ENCODE data around the gene OVCA2.

OVCA2 gene

GRCh38 chr17:2034806-2035540, 6.8 kb upstream of the OVCA2 start:
- no peak for DNase-seq (ENCODE audit: low read depth)

- no peak for DNase-seq (ENCODE audit: low read depth)
Measured at GRCh38 chr17:2035541-2036488, 6.0 kb upstream of the OVCA2 start.

- DNase-seq (ENCODE audit: low read depth), result no peak
Measured at GRCh38 chr17:2037155-2037554, 4.7 kb upstream of the OVCA2 start.

- no peak for DNase-seq (ENCODE audit: low read depth)
Measured at GRCh38 chr17:2040219-2040827, 1.5 kb upstream of the OVCA2 start.

GRCh38 chr17:2040942-2041560, 771 bp upstream of the OVCA2 start:
- no peak for DNase-seq (ENCODE audit: low read depth)

GRCh38 chr17:2042390-2042847, 597 bp downstream of the OVCA2 start:
- DNase-seq (ENCODE audit: low read depth), result no peak

- DNase-seq (ENCODE audit: low read depth), result no peak
Measured at GRCh38 chr17:2042933-2043332, 1.1 kb downstream of the OVCA2 start.

- DNase-seq (ENCODE audit: low read depth), result no peak
Measured at GRCh38 chr17:2043785-2044184, 2.0 kb downstream of the OVCA2 start.

- DNase-seq (ENCODE audit: low read depth), result no peak
Measured at GRCh38 chr17:2044263-2044894, 2.6 kb downstream of the OVCA2 start.

- no peak for DNase-seq (ENCODE audit: low read depth)
Measured at GRCh38 chr17:2047590-2047989, 5.8 kb downstream of the OVCA2 start.

- no peak for DNase-seq (ENCODE audit: low read depth)
Measured at GRCh38 chr17:2048805-2049204, 7.0 kb downstream of the OVCA2 start.

- DNase-seq (ENCODE audit: low read depth), result peak; percentile 87
Measured at GRCh38 chr17:2049333-2050299, 7.8 kb downstream of the OVCA2 start.

- DNase-seq (ENCODE audit: low read depth), result peak; percentile 59
Measured at GRCh38 chr17:2050300-2051060, 8.7 kb downstream of the OVCA2 start.

- no peak for DNase-seq (ENCODE audit: low read depth)
Measured at GRCh38 chr17:2051061-2051932, 9.5 kb downstream of the OVCA2 start.

- DNase-seq (ENCODE audit: low read depth), result no peak
Measured at GRCh38 chr17:2051933-2052559, 10.2 kb downstream of the OVCA2 start.

- peak; percentile 65 for DNase-seq (ENCODE audit: low read depth)
Measured at GRCh38 chr17:2053380-2054261, 11.8 kb downstream of the OVCA2 start.

GRCh38 chr17:2054262-2054511, 12.4 kb downstream of the OVCA2 start:
- no peak for DNase-seq (ENCODE audit: low read depth)
